H1 (cell line): ENCODE results near the gene RAD51C. TPM values are rescaled to one million over a fixed set of nuclear protein-coding genes. Genes with fewer than 3 reads are reported as not detected.

ENCODE experiments used
- CTCF ChIA-PET: fragments of 300-600 bp; sonication (Branson Sonifier 250); formaldehyde crosslinking; loops from one replicate; lab custom pipeline; 2021; ENCODE audit not compliant: partially characterized antibody; lab: Charles Lee
- POLR2A ChIA-PET: fragments of 300-600 bp; sonication (Branson Sonifier 250); formaldehyde crosslinking; loops from one replicate; lab custom pipeline; 2021; ENCODE audit warnings: inconsistent platforms; ENCODE audit not compliant: partially characterized antibody; lab: Charles Lee
- DNase-seq, 2 experiments: peaks; one replicate each; pipeline versions ENCODE4 v3.0.0 to v3.0.0-alpha.2; 2010 to 2022; ENCODE audit warnings: low spot score in 2 of 2, low read depth in 1 of 2, mixed read lengths in 1 of 2
- FAIRE-seq: peaks from 2 replicates; lab custom pipeline; 2011; peaks lifted over from hg19 to GRCh38; lab: Jason Lieb, UNC
- H2AFZ ChIP-seq: 2 replicates; pipeline ENCODE4 v1.8.1; 2012; ENCODE audit warnings: low read length, inconsistent platforms
- H2AK5ac ChIP-seq: 2 replicates; pipeline ENCODE4 v1.6.1; 2013; ENCODE audit warnings: low read depth, low read length
- H2BK120ac ChIP-seq: replicated peaks from 2 replicates; pipeline ENCODE3; 2013; ENCODE audit warnings: low read depth, low read length, inconsistent platforms
- H2BK12ac ChIP-seq: 2 replicates; pipeline ENCODE4 v1.6.1; 2013; ENCODE audit warnings: low read depth, low read length
- H2BK15ac ChIP-seq: 2 replicates; pipeline ENCODE4 v1.6.1; 2013; ENCODE audit warnings: low read length
- H2BK20ac ChIP-seq: 2 replicates; pipeline ENCODE4 v1.6.1; 2013; ENCODE audit warnings: low read length
- H2BK5ac ChIP-seq: 2 replicates; pipeline ENCODE4 v1.6.1; 2013; ENCODE audit warnings: low read depth, low read length
- H3K14ac ChIP-seq: 2 replicates; pipeline ENCODE4 v1.6.1; 2013; ENCODE audit warnings: inconsistent platforms; ENCODE audit not compliant: insufficient read length
- H3K18ac ChIP-seq: 2 replicates; pipeline ENCODE4 v1.6.1; 2013; ENCODE audit warnings: low read length; ENCODE audit errors: extremely low read depth
- H3K23ac ChIP-seq: 2 replicates; pipeline ENCODE4 v1.6.1; 2013; ENCODE audit warnings: inconsistent platforms; ENCODE audit not compliant: insufficient read length
- H3K23me2 ChIP-seq: 2 replicates; pipeline ENCODE4 v1.6.1; 2013; ENCODE audit warnings: low read depth, low read length
- H3K27ac ChIP-seq: 2 replicates; pipeline ENCODE4 v1.6.1; 2011; ENCODE audit warnings: low read depth, low read length, inconsistent platforms
- H3K27me3 ChIP-seq, 4 experiments: replicated peaks in 1 of 4; 1 replicate in 1 of 4; 2 replicates in 3 of 4; pipeline versions ENCODE4 v1.6.1 to v1.8.1; 2011 to 2013; ENCODE audit warnings: low read length in 3 of 4, mild to moderate bottlenecking in 3 of 4, inconsistent platforms in 2 of 4, mixed read lengths in 2 of 4, moderate library complexity in 1 of 4; ENCODE audit not compliant: control insufficient read depth in 3 of 4, insufficient read depth in 3 of 4; ENCODE audit errors: extremely low read depth in 1 of 4
- H3K36me3 ChIP-seq, 4 experiments: 2 replicates each; pipeline versions ENCODE4 v1.6.1 to v1.8.1; 2011 to 2013; ENCODE audit warnings: mild to moderate bottlenecking in 4 of 4, low read length in 3 of 4, moderate library complexity in 2 of 4, control low read depth in 1 of 4, inconsistent platforms in 1 of 4; ENCODE audit not compliant: insufficient read depth in 4 of 4, control insufficient read depth in 2 of 4
- H3K4ac ChIP-seq: replicated peaks from 2 replicates; pipeline ENCODE3; 2013; ENCODE audit warnings: low read length, low read depth, mixed read lengths, inconsistent platforms; ENCODE audit not compliant: insufficient read length
- H3K4me1 ChIP-seq, 4 experiments: replicated peaks in 1 of 4; 1 replicate in 1 of 4; 2 replicates in 3 of 4; pipeline versions ENCODE4 v1.6.1 to v1.8.1; 2011 to 2013; ENCODE audit warnings: low read length in 3 of 4, inconsistent platforms in 2 of 4, mixed read lengths in 1 of 4; ENCODE audit not compliant: insufficient read depth in 4 of 4, control insufficient read depth in 3 of 4
- H3K4me2 ChIP-seq, 2 experiments: 2 replicates each; pipeline versions ENCODE4 v1.6.1 to v1.8.1; 2011 to 2013; ENCODE audit warnings: low read depth in 2 of 2, low read length in 2 of 2, control low read depth in 1 of 2, inconsistent platforms in 1 of 2, mild to moderate bottlenecking in 1 of 2; ENCODE audit not compliant: insufficient read depth in 1 of 2
- H3K4me3 ChIP-seq, 4 experiments: fragments of 200-600, 300-600 bp in 1 of 4; sonication (generic), shearing (Covaris generic), sonication (Bioruptor Twin) in 1 of 4; 2 replicates each; pipeline versions ENCODE4 v1.5.1 to v1.8.1; 2011 to 2016; ENCODE audit warnings: low read length in 4 of 4, low read depth in 3 of 4, control low read depth in 2 of 4, inconsistent platforms in 2 of 4, mild to moderate bottlenecking in 2 of 4, mixed read lengths in 1 of 4, moderate library complexity in 1 of 4; ENCODE audit not compliant: insufficient read depth in 2 of 4; ENCODE audit errors: extremely low read depth in 1 of 4
- H3K56ac ChIP-seq: replicated peaks from 2 replicates; pipeline ENCODE3; 2013; ENCODE audit warnings: low read depth, mild to moderate bottlenecking, mixed read lengths, low read length, inconsistent platforms; ENCODE audit not compliant: insufficient read length
- H3K79me1 ChIP-seq: 2 replicates; pipeline ENCODE4 v1.6.1; 2013; ENCODE audit warnings: low read depth, low read length, control low read depth
- H3K79me2 ChIP-seq, 2 experiments: 2 replicates each; pipeline versions ENCODE4 v1.6.1 to v1.8.1; 2012 to 2013; ENCODE audit warnings: low read length in 2 of 2, mild to moderate bottlenecking in 2 of 2, inconsistent platforms in 1 of 2; ENCODE audit not compliant: insufficient read depth in 2 of 2, control insufficient read depth in 1 of 2
- H3K9ac ChIP-seq, 4 experiments: replicated peaks in 1 of 4; 1 replicate in 1 of 4; 2 replicates in 3 of 4; pipeline versions ENCODE4 v1.6.1 to v1.8.1; 2011 to 2013; ENCODE audit warnings: low read depth in 3 of 4, low read length in 3 of 4, control low read depth in 2 of 4, mild to moderate bottlenecking in 2 of 4, moderate library complexity in 2 of 4, inconsistent platforms in 1 of 4; ENCODE audit errors: extremely low read depth in 1 of 4
- H3K9me3 ChIP-seq, 2 experiments: 2 replicates each; pipeline versions ENCODE4 v1.6.1 to v1.8.1; 2012 to 2013; ENCODE audit warnings: mild to moderate bottlenecking in 2 of 2, moderate library complexity in 2 of 2, control low read depth in 1 of 2, inconsistent platforms in 1 of 2, low read depth in 1 of 2, low read length in 1 of 2, mixed read lengths in 1 of 2; ENCODE audit not compliant: insufficient read depth in 2 of 2
- H4K20me1 ChIP-seq, 2 experiments: replicated peaks in 1 of 2; 2 replicates each; pipeline versions ENCODE3 to v1.8.1; 2011 to 2013; ENCODE audit warnings: inconsistent platforms in 2 of 2, low read length in 2 of 2, mild to moderate bottlenecking in 1 of 2; ENCODE audit not compliant: insufficient read depth in 2 of 2, control insufficient read depth in 1 of 2
- H4K5ac ChIP-seq: 2 replicates; pipeline ENCODE4 v1.6.1; 2013; ENCODE audit warnings: low read length, low read depth, mixed read lengths, inconsistent platforms; ENCODE audit not compliant: insufficient read length
- H4K8ac ChIP-seq: 2 replicates; pipeline ENCODE4 v1.8.0; 2013; ENCODE audit warnings: mild to moderate bottlenecking, moderate library complexity, low read length, inconsistent platforms; ENCODE audit not compliant: insufficient read depth; ENCODE audit errors: extremely low read depth
- H4K91ac ChIP-seq: replicated peaks from 2 replicates; pipeline ENCODE3; 2013; ENCODE audit warnings: low read length, mixed read lengths, inconsistent platforms; ENCODE audit not compliant: insufficient read length
- CEBPB ChIP-seq: IDR thresholded peaks from 2 replicates; pipeline ENCODE4 v1.6.1; 2012; ENCODE audit warnings: low read depth, low read length
- JUND ChIP-seq: IDR thresholded peaks from 2 replicates; pipeline ENCODE4 v1.6.1; 2011; ENCODE audit warnings: mild to moderate bottlenecking, improper control_type of control experiment, low read length
- KDM4A ChIP-seq: IDR thresholded peaks from one replicate; pipeline ENCODE4 v1.7.1; 2012; ENCODE audit warnings: low read depth, mild to moderate bottlenecking, moderate library complexity, low read length, inconsistent platforms; ENCODE audit not compliant: severe bottlenecking
- SP4 ChIP-seq: IDR thresholded peaks from 2 replicates; pipeline ENCODE4 v1.6.1; 2012; ENCODE audit warnings: low read length, inconsistent platforms
- TCF12 ChIP-seq: IDR thresholded peaks from 2 replicates; pipeline ENCODE4 v1.6.1; 2011; ENCODE audit warnings: low read depth, mild to moderate bottlenecking, low read length
- polyA plus RNA-seq, 7 experiments: library from polyadenylated mRNA; depleted of rRNA in 3 of 7; stranded (reverse) in 5 of 7; unstranded in 2 of 7; fragments of >200 nt in 5 of 7; fragments of 200-250 nt in 2 of 7; gene quantifications; 1 replicate in 5 of 7; 2 replicates in 1 of 7; 4 replicates in 1 of 7; pipeline versions ENCODE4 v1.2.1 to v1.2.3, GENCODE V29; 2011 to 2013; ENCODE audit warnings: missing spikeins in 2 of 7, mixed read lengths in 2 of 7
- total RNA-seq: library from RNA; stranded (reverse); fragmentation: NEBNext Ultra II Directional; extraction: Animal tissue kit (Norgen Biotek cat#: 25700); gene quantifications from 2 replicates; pipeline ENCODE4 v1.2.1, GENCODE V29; 2021

RAD51C gene
- total and polyA plus RNA-seq, 2 of the 8 experiments (the other 6 are each of a cell fraction or from before 2014, with no cell fraction given): 10.4 to 21.7 TPM

- TF ChIP-seq CEBPB: no peak
- TF ChIP-seq JUND: no peak
- no peak for TF ChIP-seq TCF12
- TF ChIP-seq KDM4A: no peak
- no peak for TF ChIP-seq SP4
- TF ChIP-seq, all 59 proteins: peak for 0
- no peak for FAIRE-seq
Measured at GRCh38 chr17:58730937-58731336, 38.5 kb downstream of the RAD51C start.

More at GRCh38 chr17:58730937-58731336, 38.5 kb downstream of the RAD51C start:
- Histone ChIP-seq H3K79me2 (no peaks in the 10 kb centered on the region), H3K18ac (no peak overlapping the region), H3K36me3 (no peaks in the 10 kb centered on the region), H3K4me2 (no peak overlapping the region), H3K23me2 (no peaks in the 10 kb centered on the region), H4K91ac (no peak overlapping the region), H2AFZ (no peak overlapping the region), H3K4me3 (no peak overlapping the region), H3K79me1 (no peaks in the 10 kb centered on the region), H4K20me1 (no peaks in the 10 kb centered on the region), H3K9me3 (no peaks in the 10 kb centered on the region), H3K27ac (no peak overlapping the region), H3K27me3 (no peaks in the 10 kb centered on the region), H3K23ac (no peak overlapping the region), H3K14ac (no peak overlapping the region), H3K56ac (no peak overlapping the region), H2BK12ac (no peak overlapping the region), H2BK5ac (no peak overlapping the region), H2BK120ac (no peak overlapping the region), H2BK20ac (no peak overlapping the region), H3K4me1 (no peaks in the 10 kb centered on the region), H3K9ac (no peak overlapping the region), H4K5ac (no peak overlapping the region), H3K4ac (no peak overlapping the region), H2AK5ac (no peak overlapping the region), H4K8ac (no peak overlapping the region), H2BK15ac (no peak overlapping the region)
- POLR2A ChIA-PET: no interaction called here
- DNase-seq: no peak
- CTCF ChIA-PET: interaction anchor here (0.9 kb wide), 1 partner anchor 21 kb away, joined by 3 read pairs; no protein-coding TSS in a partner anchor
